Iris pigment epithelial cell (primary cell): ENCODE measurements around the gene TMEM218.

Source experiments
- DNase-seq: peaks from one replicate; pipeline ENCODE4 v3.0.0-alpha.2; 2011; ENCODE audit warnings: low read depth

Gene TMEM218

DNA sequence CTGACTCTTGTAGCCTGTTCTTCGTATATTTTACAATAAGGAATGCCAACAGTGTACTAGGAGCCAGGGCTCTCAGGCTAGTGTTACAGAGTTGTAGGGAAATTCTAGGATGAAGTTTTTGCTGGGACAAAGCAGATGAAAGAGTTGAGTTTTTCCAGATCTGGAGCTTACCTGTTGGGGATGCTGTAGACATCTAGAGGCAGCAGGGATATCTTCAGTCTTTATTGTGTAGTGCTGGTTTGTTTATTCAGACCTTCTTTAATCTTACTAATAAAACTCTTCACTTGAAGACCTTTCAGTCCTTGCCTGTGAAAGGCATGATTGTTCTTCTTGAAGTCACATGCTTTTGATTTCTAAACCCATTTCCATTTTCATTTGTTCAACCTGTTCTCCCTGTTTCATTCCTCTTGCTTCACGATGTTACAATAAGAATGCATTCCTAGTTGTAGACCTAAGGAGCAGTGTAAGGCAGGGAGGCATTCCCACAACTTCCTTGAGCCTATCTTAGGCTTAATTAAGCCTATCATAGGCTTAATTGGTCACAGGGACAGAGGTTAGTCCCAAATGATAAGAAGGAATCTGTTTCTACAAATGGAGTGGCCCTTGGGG, 56.2 kb downstream of the TMEM218 start:
- DNase-seq, result no peak

GRCh38 chr11:125053167-125053566, 58.3 kb downstream of the TMEM218 start:
- DNase-seq, result no peak

- no peak for DNase-seq
Measured at GRCh38 chr11:125052047-125052446, 59.4 kb downstream of the TMEM218 start.

DNA sequence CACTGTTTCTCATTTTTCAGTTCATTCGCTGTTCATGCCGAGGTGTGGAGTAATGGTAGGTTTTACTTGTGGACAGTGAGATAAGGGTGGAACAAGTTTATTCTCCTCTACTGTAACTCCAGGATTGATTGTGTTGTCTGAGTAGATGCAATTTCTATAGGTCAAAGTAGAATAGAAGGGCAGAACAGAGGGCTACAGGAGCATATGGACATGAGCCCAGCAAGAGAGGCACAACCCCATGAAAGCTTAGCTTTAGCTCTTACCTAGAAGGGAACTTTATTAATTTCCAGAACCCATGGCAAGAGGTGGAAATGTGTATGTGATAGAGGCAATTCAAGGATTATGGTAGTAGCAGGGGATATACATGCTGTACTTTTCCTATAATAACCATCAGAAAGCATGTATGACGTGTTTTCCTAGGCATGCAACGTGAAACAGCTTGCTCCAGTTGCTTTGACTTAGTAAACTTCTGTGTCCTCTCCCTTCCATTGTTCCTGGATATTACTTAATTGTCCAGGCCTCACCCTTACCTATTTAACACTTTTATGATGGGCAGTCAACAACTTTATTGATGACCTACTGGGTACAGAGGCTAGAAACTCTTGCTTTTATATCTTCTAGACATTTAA, 62.1 kb downstream of the TMEM218 start:
- DNase-seq, result no peak
